ENCODE results near the gene TMPRSS13.
A peak's percentile ranks its signal among the peaks of the same experiment; 100 is the strongest.
"Not testable (repeated sequence)": the region's sequence is repeated elsewhere in the genome, so short reads cannot be mapped to it uniquely, and the experiment has no call there.

Gene TMPRSS13

GRCh38 chr11:117929142-117929915 lies at the start of gene TMPRSS13:
Gene TMPRSS13 (minus strand): TSS chr11:117929402. CDS start chr11:117929307, 95 bp downstream.
- peak; percentile 26 for DNase-seq (ENCODE audit: low spot score)

DNA sequence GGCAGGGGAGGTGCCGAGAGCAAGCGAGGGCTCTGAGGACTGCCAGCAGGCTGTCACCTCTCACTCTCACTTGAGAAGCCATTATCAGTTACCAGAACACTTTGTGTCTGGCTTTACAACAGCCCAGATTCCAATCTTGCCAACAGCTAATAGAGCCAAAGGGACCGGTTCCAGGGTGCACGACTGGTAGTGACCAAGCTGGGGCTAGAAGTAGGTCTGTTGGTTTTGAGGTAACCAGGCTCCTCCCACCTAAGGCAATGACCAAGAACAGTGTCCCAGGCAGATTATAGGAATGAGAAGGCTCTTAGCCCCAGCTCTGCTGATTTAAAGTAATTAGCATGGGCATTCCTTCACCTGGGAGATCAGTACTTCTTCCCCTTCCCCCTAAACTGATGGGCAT lies 49.8 kb upstream of the TMPRSS13 start:
- no peak for DNase-seq (ENCODE audit: low spot score)

DNA sequence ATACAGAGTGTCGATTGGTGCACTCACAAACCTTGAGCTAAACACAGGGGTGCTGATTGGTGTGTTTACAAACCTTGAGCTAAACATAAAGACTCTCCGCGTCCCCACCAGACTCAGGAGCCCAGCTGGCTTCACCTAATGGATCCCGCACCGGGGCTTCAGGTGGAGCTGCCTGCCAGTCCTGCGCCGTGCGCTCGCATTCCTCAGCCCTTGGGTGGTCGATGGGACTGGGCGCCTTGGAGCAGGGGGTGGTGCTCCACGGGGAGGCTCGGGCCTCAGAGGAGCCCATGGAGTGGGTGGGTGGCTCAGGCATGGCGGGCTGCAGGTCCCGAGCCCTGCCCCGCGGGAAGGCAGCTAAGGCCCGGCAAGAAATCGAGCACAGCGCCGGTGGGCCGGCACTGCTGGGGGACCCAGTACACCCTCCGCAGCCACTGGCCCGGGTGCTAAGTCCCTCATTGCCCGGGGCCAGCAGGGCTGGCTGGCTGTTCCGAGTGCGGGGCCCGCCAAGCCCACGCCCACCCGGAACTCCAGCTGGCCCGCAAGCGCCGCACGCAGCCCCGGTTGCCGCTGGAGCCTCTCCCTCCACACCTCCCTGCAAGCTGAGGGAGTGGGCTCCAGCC lies 49.2 kb upstream of the TMPRSS13 start:
- not testable (repeated sequence) for DNase-seq (ENCODE audit: low spot score)

DNA sequence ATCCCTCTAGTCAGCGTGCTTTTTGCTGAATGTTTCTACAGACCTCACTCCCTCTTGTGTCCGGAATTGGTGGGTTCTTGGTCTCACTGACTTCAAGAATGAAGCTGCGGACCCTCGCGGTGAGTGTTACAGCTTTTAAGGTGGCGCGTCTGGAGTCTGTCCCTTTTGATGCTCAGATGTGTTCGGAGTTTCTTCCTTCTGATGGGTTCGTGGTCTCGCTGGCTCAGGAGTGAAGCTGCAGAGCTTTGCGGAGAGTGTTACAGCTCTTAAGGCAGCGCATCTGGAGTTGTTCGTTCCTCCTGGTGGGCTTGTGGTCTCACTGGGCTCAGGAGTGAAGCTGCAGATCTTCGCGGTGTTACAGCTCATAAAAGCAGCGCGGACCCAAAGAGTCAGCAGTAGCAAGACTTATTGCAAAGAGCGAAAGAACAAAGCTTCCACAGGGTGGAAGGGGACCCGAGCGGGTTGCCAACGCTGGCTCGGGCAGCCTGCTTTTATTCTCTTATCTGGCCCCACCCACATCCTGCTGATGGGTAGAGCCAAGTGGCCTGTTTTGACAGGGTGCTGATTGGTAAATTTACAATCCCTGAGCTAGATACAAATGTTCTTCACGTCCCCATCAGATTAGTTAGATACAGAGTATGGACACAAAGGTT lies 48.5 kb upstream of the TMPRSS13 start:
- not testable (repeated sequence) for DNase-seq (ENCODE audit: low spot score)

- DNase-seq (ENCODE audit: low spot score): no peak
Observed at GRCh38 chr11:117977029-117977428, 47.8 kb upstream of the TMPRSS13 start.

GRCh38 chr11:117976445-117976844 lies 47.2 kb upstream of the TMPRSS13 start:
- DNase-seq (ENCODE audit: low spot score): no peak

DNA sequence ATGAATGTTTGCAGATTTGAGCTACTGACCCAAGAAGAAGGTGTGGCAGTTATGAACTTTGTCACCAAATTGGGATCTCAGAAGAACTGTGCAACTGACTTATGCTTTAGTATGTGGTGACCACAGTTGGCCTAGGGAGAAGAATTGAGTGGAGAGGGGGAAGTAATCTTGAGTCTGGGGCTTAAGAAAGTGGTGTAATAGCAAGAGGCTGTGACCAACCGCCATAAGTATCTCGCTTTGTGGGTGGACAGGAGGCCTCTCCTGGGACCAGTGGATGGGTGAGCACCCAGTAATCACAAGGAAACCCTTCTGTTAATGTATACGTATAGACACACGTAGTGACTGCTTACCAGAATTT lies 44.3 kb upstream of the TMPRSS13 start:
- no peak for DNase-seq (ENCODE audit: low spot score)

GRCh38 chr11:117972629-117973502 lies 43.7 kb upstream of the TMPRSS13 start:
- DNase-seq (ENCODE audit: low spot score): peak; percentile 50

- no peak for DNase-seq (ENCODE audit: low spot score)
Observed at GRCh38 chr11:117972044-117972443, 42.8 kb upstream of the TMPRSS13 start.

- peak; percentile 89 for DNase-seq (ENCODE audit: low spot score)
Observed at GRCh38 chr11:117970400-117971024, 41.3 kb upstream of the TMPRSS13 start.

DNA sequence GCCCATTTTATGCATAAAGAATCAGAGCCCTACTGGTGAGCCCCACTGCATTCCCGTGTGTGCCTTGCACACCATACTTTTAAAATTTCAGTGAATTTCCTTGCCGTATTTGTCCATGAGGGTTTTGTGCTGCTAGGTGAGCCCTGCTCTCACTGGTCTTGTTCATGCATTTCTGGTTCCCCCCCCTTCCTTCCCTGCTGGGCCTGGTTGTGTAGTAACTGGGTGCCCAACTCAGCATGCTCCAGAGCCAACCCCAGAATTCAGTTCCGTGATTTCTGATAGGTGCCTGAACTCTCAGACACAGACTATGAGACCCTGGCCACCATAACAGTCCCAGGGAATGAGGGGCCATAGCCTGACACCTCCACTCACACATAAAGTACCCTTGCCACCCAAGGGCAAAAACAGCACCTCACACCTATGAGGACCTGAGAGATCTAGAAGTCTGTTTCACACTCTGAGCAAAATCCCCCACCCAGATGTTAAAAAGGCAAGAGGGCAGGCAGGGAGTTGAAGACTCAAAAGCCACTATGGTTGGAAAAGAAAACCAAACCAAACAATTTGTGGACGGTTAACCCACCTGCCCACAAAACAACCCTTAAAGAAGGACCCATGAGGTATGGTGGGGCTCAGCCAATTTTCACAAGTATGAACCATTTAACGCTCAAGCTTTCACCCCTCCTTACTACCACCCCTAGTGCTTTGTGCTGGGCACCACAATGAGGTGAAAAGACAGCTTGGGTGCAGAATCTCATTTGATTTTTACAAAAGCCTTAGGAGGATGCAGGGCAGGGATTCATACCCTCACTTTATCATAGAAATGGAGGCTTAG lies 40.2 kb upstream of the TMPRSS13 start:
- no peak for DNase-seq (ENCODE audit: low spot score)

- no peak for DNase-seq (ENCODE audit: low spot score)
Observed at GRCh38 chr11:117966908-117967307, 37.7 kb upstream of the TMPRSS13 start.

DNA sequence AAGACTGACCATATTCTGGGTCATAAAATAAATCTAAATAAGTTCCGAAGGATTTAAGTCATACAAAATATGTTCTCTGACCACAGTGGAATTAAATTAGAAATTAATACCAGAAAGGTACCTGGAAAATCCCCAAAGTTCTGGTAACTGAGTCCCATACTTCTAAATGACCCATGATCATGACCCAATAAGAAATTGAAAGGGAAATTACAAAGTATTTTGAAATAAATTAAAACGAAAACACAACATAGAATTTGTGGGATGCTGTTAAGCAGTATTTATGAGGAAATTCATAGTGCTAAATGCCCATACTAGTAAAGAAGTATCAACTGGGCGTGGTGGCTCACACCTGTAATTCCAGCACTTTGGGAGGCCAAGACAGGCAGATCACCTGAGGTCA lies 33.6 kb upstream of the TMPRSS13 start:
- DNase-seq (ENCODE audit: low spot score): no peak

GRCh38 chr11:117961896-117962295 lies 32.7 kb upstream of the TMPRSS13 start:
- no peak for DNase-seq (ENCODE audit: low spot score)

- DNase-seq (ENCODE audit: low spot score): no peak
Observed at GRCh38 chr11:117960406-117960805, 31.2 kb upstream of the TMPRSS13 start.

- no peak for DNase-seq (ENCODE audit: low spot score)
Observed at GRCh38 chr11:117959438-117960149, 30.4 kb upstream of the TMPRSS13 start.

DNA sequence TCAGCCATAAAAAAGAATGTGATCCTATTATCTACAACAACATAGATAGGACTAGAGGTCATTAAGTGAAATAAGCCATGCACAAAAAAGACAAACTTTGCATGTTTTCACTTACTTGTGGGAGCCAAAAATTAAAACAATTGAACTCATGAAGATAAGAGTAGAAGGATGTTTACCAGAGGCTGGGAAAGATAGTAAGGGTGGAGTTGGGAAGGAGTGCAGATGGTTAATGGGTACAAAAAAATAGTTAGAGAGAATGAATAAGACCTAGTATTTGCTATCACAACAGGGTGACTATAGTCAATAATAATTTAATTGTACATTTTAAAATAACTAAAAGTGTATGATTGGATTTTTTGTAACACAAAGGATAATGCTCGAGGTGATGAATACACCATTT lies 29.7 kb upstream of the TMPRSS13 start:
- no peak for DNase-seq (ENCODE audit: low spot score)

- no peak for DNase-seq (ENCODE audit: low spot score)
Observed at GRCh38 chr11:117953024-117953671, 23.9 kb upstream of the TMPRSS13 start.

Measured in kidney tubule cell (primary cell).